GM19463 (cell line): ENCODE data around the gene METTL13.

Experiments
- ATAC-seq: cut with Tn5 transposase; IDR thresholded peaks from one replicate; pipeline ENCODE4 v1.9.1; 2021; ENCODE audit warnings: mild to moderate bottlenecking, moderate library complexity; ENCODE audit not compliant: unreplicated experiment

Gene METTL13

GRCh38 chr1:171800851-171801250, 19.4 kb downstream of the METTL13 start:
- no peak for ATAC-seq

GRCh38 chr1:171801487-171801891, 20.0 kb downstream of the METTL13 start:
- no peak for ATAC-seq

GRCh38 chr1:171802207-171802606, 20.7 kb downstream of the METTL13 start:
- no peak for ATAC-seq

- no peak for ATAC-seq
Observed at GRCh38 chr1:171803045-171803444, 21.6 kb downstream of the METTL13 start.

GRCh38 chr1:171803461-171804022, 22.1 kb downstream of the METTL13 start:
- ATAC-seq, result no peak

GRCh38 chr1:171805395-171806115, 24.1 kb downstream of the METTL13 start:
- ATAC-seq, result peak; percentile 80

- ATAC-seq, result peak; percentile 72
Observed at GRCh38 chr1:171807556-171807955, 26.1 kb downstream of the METTL13 start.

GRCh38 chr1:171809834-171810233, 28.4 kb downstream of the METTL13 start:
- no peak for ATAC-seq

- no peak for ATAC-seq
Observed at GRCh38 chr1:171811672-171812071, 30.2 kb downstream of the METTL13 start.

GRCh38 chr1:171814692-171815091, 33.2 kb downstream of the METTL13 start:
- ATAC-seq, result no peak

- no peak for ATAC-seq
Observed at GRCh38 chr1:171816300-171816901, 34.9 kb downstream of the METTL13 start.

GRCh38 chr1:171817511-171818265, 36.2 kb downstream of the METTL13 start:
- ATAC-seq, result peak; percentile 95

- ATAC-seq, result no peak
Observed at GRCh38 chr1:171819946-171820345, 38.5 kb downstream of the METTL13 start.

GRCh38 chr1:171826973-171827372, 45.5 kb downstream of the METTL13 start:
- no peak for ATAC-seq

GRCh38 chr1:171828794-171829193, 47.3 kb downstream of the METTL13 start:
- ATAC-seq, result no peak

GRCh38 chr1:171833091-171833825, 51.8 kb downstream of the METTL13 start:
- ATAC-seq, result no peak

GRCh38 chr1:171834821-171835220, 53.4 kb downstream of the METTL13 start:
- ATAC-seq, result no peak

- no peak for ATAC-seq
Observed at GRCh38 chr1:171835891-171836290, 54.4 kb downstream of the METTL13 start.

- peak; percentile 85 for ATAC-seq
Observed at GRCh38 chr1:171841050-171841910, 59.8 kb downstream of the METTL13 start, which contains the start of gene DNM3. Gene DNM3 (plus strand): TSS chr1:171841498. CDS start chr1:171841657, 159 bp downstream.
